Measurements from ENCODE around the gene AJAP1. TPM values are rescaled to one million over a fixed set of nuclear protein-coding genes. Genes with fewer than 3 reads are reported as not detected.
A peak's percentile ranks its signal among the peaks of the same experiment; 100 is the strongest.

Gene AJAP1
- polyA plus RNA-seq, 3 donors from 2014 or later = not detected

DNA sequence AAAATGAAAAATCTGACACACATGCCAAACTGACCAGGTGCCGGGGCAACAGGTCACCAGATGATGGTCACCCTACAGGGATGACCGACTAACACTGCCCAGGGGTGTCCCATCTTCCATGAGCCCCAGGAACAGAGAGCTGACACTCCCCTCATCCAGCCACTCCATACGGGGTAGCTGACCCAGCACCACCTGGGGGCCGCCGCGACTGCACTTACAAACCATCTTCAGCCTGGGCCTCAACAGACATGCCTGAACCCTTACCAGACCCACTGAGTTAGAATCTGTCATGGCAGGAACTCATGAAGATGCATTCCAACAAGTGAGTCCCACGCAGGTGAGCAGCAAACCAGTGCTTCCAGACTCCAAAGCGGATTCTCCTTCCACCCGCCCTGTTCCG lies 31.6 kb upstream of the AJAP1 start:
- Mint-ChIP-seq H3K36me3 (no peaks in the 10 kb centered on the region), H3K4me3 (no peak overlapping the region), H3K27me3 (ENCODE audit: low read depth in 3 of 3) (peaks cover 0 to 4% (median 0%) of the 10 kb centered on the region in 3 donors), H3K9me3 (no peaks in the 10 kb centered on the region), H3K4me1 (no peaks in the 10 kb centered on the region), H3K27ac (no peak overlapping the region)
- DNase-seq = no peak

GRCh38 chr1:4624141-4624715 lies 30.2 kb upstream of the AJAP1 start:
- Mint-ChIP-seq H3K4me3 (no peak overlapping the region), H3K27ac (no peak overlapping the region), H3K4me1 (no peaks in the 10 kb centered on the region), H3K36me3 (no peaks in the 10 kb centered on the region), H3K9me3 (no peaks in the 10 kb centered on the region), H3K27me3 (ENCODE audit: low read depth in 3 of 3) (peaks cover 0 to 4% (median 2%) of the 10 kb centered on the region in 3 donors)
- DNase-seq = no peak

- H3K4me3 Mint-ChIP-seq = no peak overlapping the region
Measured at GRCh38 chr1:4624801-4625200, 29.6 kb upstream of the AJAP1 start.

DNA sequence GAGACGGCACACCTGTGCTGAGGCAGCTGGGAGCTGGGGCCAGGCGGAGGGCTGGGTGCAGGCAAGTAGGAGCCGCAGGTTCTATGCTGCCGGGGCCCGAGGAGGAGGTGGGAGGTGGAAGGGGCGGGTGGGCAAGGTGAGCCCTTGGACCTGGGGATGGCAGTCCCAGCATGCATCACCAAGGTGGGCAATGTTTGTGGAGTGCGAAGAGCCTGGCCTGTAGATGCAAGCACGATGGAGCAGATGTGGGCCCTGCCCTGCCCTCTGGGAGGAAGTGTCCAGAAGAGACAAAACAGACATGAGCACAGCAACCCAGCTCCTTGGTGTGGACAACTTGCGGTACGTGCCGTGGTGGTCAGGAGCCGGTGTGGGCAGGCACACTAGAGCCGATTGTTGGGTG lies 28.3 kb upstream of the AJAP1 start:
- peaks cover 0 to 6% (median 2%) of the 10 kb centered on the region in 3 donors for H3K27me3 Mint-ChIP-seq (ENCODE audit: low read depth in 3 of 3)
- H3K36me3 Mint-ChIP-seq = no peaks in the 10 kb centered on the region
- H3K4me1 Mint-ChIP-seq = no peaks in the 10 kb centered on the region
- H3K9me3 Mint-ChIP-seq = no peaks in the 10 kb centered on the region
- no peak overlapping the region for H3K4me3 Mint-ChIP-seq
- DNase-seq = no peak
- H3K27ac Mint-ChIP-seq = no peak overlapping the region

More at GRCh38 chr1:4624801-4625200, 29.6 kb upstream of the AJAP1 start:
- Mint-ChIP-seq H3K4me1 (no peaks in the 10 kb centered on the region), H3K9me3 (no peaks in the 10 kb centered on the region), H3K27me3 (ENCODE audit: low read depth in 3 of 3) (peaks cover 0 to 4% (median 2%) of the 10 kb centered on the region in 3 donors), H3K36me3 (no peaks in the 10 kb centered on the region), H3K27ac (no peak overlapping the region)
- no peak for DNase-seq

GRCh38 chr1:4626560-4627319 lies 27.7 kb upstream of the AJAP1 start:
- H3K27me3 Mint-ChIP-seq (ENCODE audit: low read depth in 3 of 3) = peaks cover 0 to 8% (median 2%) of the 10 kb centered on the region in 3 donors
- no peaks in the 10 kb centered on the region for H3K36me3 Mint-ChIP-seq

GRCh38 chr1:4627353-4627752 lies 27.1 kb upstream of the AJAP1 start:
- Mint-ChIP-seq H3K36me3 (no peaks in the 10 kb centered on the region), H3K4me1 (no peaks in the 10 kb centered on the region), H3K27me3 (ENCODE audit: low read depth in 3 of 3) (peaks cover 0 to 8% (median 2%) of the 10 kb centered on the region in 3 donors), H3K4me3 (no peak overlapping the region), H3K9me3 (no peaks in the 10 kb centered on the region), H3K27ac (no peak overlapping the region)
- DNase-seq = no peak

More at GRCh38 chr1:4626560-4627319, 27.7 kb upstream of the AJAP1 start:
- no peak for DNase-seq
- no peak overlapping the region for H3K4me3 Mint-ChIP-seq
- H3K4me1 Mint-ChIP-seq = no peaks in the 10 kb centered on the region
- no peak overlapping the region for H3K27ac Mint-ChIP-seq
- H3K9me3 Mint-ChIP-seq = no peaks in the 10 kb centered on the region

DNA sequence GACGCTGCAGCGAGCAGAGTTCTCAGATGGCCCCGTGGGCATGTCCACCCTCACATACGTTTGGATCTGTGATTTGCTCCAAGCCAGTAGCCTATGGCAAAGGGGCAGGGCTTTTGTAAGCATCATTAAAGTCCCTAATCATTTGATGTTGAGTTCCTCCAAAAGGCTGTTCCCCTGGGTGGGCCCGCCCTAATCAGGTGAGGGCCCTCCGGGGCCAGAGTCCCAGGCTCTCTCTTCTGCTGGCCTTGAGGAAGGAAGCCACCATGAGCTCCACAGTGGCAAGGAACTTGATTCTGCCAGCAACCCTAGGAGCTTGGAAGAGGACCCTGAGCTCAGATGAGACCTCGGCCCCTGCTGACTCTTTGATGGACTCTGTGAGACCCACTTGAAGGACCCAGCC lies 25.4 kb upstream of the AJAP1 start:
- no peak for DNase-seq
- Mint-ChIP-seq H3K27ac (no peak overlapping the region), H3K4me1 (no peaks in the 10 kb centered on the region), H3K36me3 (no peaks in the 10 kb centered on the region), H3K9me3 (no peaks in the 10 kb centered on the region), H3K27me3 (ENCODE audit: low read depth in 3 of 3) (peaks cover 0 to 4% (median 2%) of the 10 kb centered on the region in 3 donors), H3K4me3 (no peak overlapping the region)

- H3K9me3 Mint-ChIP-seq = no peaks in the 10 kb centered on the region
- H3K27me3 Mint-ChIP-seq (ENCODE audit: low read depth in 3 of 3) = peaks cover 0 to 4% (median 2%) of the 10 kb centered on the region in 3 donors
- H3K4me3 Mint-ChIP-seq = no peak overlapping the region
- H3K36me3 Mint-ChIP-seq = no peaks in the 10 kb centered on the region
- no peak for DNase-seq
- no peaks in the 10 kb centered on the region for H3K4me1 Mint-ChIP-seq
- no peak overlapping the region for H3K27ac Mint-ChIP-seq
Measured at GRCh38 chr1:4630561-4630960, 23.8 kb upstream of the AJAP1 start.

- no peak overlapping the region for H3K4me3 Mint-ChIP-seq
- no peak overlapping the region for H3K27ac Mint-ChIP-seq
- H3K4me1 Mint-ChIP-seq = no peaks in the 10 kb centered on the region
- H3K27me3 Mint-ChIP-seq (ENCODE audit: low read depth in 3 of 3) = peaks cover 0 to 4% (median 2%) of the 10 kb centered on the region in 3 donors
- DNase-seq = no peak
- no peaks in the 10 kb centered on the region for H3K36me3 Mint-ChIP-seq
- no peaks in the 10 kb centered on the region for H3K9me3 Mint-ChIP-seq
Measured at GRCh38 chr1:4631321-4631720, 23.1 kb upstream of the AJAP1 start.

DNA sequence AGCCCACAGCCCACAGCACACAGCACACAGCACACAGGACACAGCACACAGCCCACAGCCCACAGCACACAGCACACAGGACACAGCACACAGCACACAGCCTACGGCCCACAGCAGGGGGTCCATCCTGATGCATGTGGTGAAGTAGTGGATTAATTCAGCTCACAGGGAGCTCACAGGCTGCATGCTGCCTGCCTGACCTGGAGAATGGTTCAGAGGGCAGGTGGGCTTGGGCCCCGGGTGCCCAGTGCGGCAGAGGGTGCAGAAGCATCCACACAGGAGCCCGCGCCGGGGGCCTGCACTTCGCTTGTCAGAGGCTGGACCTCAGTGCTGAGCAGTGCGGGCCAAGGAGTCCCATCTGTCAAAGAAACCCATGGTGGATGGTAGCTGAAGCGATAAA lies 21.1 kb upstream of the AJAP1 start:
- Mint-ChIP-seq H3K27me3 (ENCODE audit: low read depth in 3 of 3) (peaks cover 0 to 4% (median 2%) of the 10 kb centered on the region in 3 donors), H3K4me1 (no peaks in the 10 kb centered on the region), H3K27ac (no peak overlapping the region), H3K4me3 (no peak overlapping the region), H3K9me3 (no peaks in the 10 kb centered on the region), H3K36me3 (no peaks in the 10 kb centered on the region)
- no peak for DNase-seq

GRCh38 chr1:4634156-4634792 lies 20.1 kb upstream of the AJAP1 start:
- Mint-ChIP-seq H3K9me3 (no peaks in the 10 kb centered on the region), H3K4me3 (no peak overlapping the region), H3K27me3 (ENCODE audit: low read depth in 3 of 3) (peaks cover 0 to 4% (median 2%) of the 10 kb centered on the region in 3 donors), H3K36me3 (no peaks in the 10 kb centered on the region), H3K4me1 (no peaks in the 10 kb centered on the region), H3K27ac (peak overlapping the region in 1 of 6 donors; percentile 19)
- no peak for DNase-seq

GRCh38 chr1:4634793-4635406 lies 19.5 kb upstream of the AJAP1 start:
- DNase-seq = no peak
- Mint-ChIP-seq H3K4me3 (no peak overlapping the region), H3K9me3 (no peaks in the 10 kb centered on the region)

DNA sequence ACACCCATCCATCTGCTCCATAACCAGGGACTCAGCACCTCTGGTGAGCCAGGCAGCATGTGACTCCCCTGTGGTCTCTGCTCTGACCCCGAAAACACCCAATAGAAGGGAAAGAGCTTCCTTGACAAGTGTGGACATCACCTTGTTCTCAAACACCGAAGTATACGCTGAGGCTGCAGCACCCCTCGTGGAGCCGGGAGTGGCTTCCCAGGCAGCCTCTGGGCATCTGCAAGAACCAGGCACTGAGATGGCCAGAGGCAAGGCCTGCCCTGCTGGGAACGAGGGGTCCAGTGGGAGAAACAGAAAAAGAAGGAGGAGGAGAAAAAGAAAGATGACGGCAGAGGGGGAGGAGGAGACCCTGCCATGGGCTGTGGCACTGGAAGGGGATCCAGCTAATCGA lies 18.2 kb upstream of the AJAP1 start:
- H3K27me3 Mint-ChIP-seq (ENCODE audit: low read depth in 3 of 3) = peaks cover 0 to 3% (median 2%) of the 10 kb centered on the region in 3 donors
- DNase-seq = no peak
- H3K27ac Mint-ChIP-seq = no peak overlapping the region
- no peaks in the 10 kb centered on the region for H3K36me3 Mint-ChIP-seq
- H3K9me3 Mint-ChIP-seq = no peaks in the 10 kb centered on the region
- H3K4me1 Mint-ChIP-seq = no peaks in the 10 kb centered on the region
- H3K4me3 Mint-ChIP-seq = no peak overlapping the region

More at GRCh38 chr1:4634793-4635406, 19.5 kb upstream of the AJAP1 start:
- Mint-ChIP-seq H3K27me3 (ENCODE audit: low read depth in 3 of 3) (peaks cover 0 to 4% (median 2%) of the 10 kb centered on the region in 3 donors), H3K36me3 (no peaks in the 10 kb centered on the region), H3K27ac (peak overlapping the region in 1 of 6 donors; percentile 19), H3K4me1 (no peaks in the 10 kb centered on the region)
